Effector CD4-positive, alpha-beta T cell (primary cell): ENCODE measurements around the gene ADAM8.
"Not testable (repeated sequence)": the region's sequence is repeated elsewhere in the genome, so short reads cannot be mapped to it uniquely, and the experiment has no call there.

Experiments
- DNase-seq: peaks from one replicate; pipeline ENCODE4 v3.0.0-alpha.2; 2020

ADAM8 gene

GRCh38 chr10:133229265-133230043, 47.2 kb downstream of the ADAM8 start:
- no peak for DNase-seq

GRCh38 chr10:133227256-133227655, 49.4 kb downstream of the ADAM8 start:
- DNase-seq, result no peak

- no peak for DNase-seq
Observed at GRCh38 chr10:133226251-133226808, 50.3 kb downstream of the ADAM8 start.

GRCh38 chr10:133225707-133226191, 50.9 kb downstream of the ADAM8 start:
- no peak for DNase-seq

- DNase-seq, result no peak
Observed at GRCh38 chr10:133224756-133225372, 51.8 kb downstream of the ADAM8 start.

GRCh38 chr10:133224076-133224475, 52.6 kb downstream of the ADAM8 start:
- DNase-seq, result no peak

GRCh38 chr10:133221756-133222155, 54.9 kb downstream of the ADAM8 start:
- DNase-seq, result not testable (repeated sequence)

GRCh38 chr10:133221331-133221730, 55.3 kb downstream of the ADAM8 start:
- no peak for DNase-seq

GRCh38 chr10:133219782-133220181, 56.9 kb downstream of the ADAM8 start:
- no peak for DNase-seq

GRCh38 chr10:133218891-133219290, 57.8 kb downstream of the ADAM8 start:
- no peak for DNase-seq

GRCh38 chr10:133217800-133218589, 58.7 kb downstream of the ADAM8 start:
- DNase-seq, result no peak

- no peak for DNase-seq
Observed at GRCh38 chr10:133216776-133217175, 59.9 kb downstream of the ADAM8 start.

- DNase-seq, result no peak
Observed at GRCh38 chr10:133215586-133215985, 61.1 kb downstream of the ADAM8 start.

GRCh38 chr10:133214468-133215410, 61.9 kb downstream of the ADAM8 start:
- DNase-seq, result no peak

GRCh38 chr10:133213641-133214467, 62.8 kb downstream of the ADAM8 start:
- no peak for DNase-seq

GRCh38 chr10:133212853-133213494, 63.7 kb downstream of the ADAM8 start:
- no peak for DNase-seq
